Choroid plexus epithelial cell (primary cell): Measurements from ENCODE around the gene GATA2.

Source experiments
- DNase-seq: peaks from one replicate; pipeline ENCODE4 v3.0.0-alpha.2; 2010; ENCODE audit warnings: low read depth
- H3K4me3 ChIP-seq: 2 replicates; pipeline ENCODE4 v1.5.1; 2011; ENCODE audit warnings: low read depth, mild to moderate bottlenecking, control low read depth, low read length, moderate library complexity
- TF ChIP-seq, protein P1 (sequence below): conservative IDR thresholded peaks from 2 replicates; pipeline ENCODE4 v1.5.1; 2011; ENCODE audit warnings: low read depth, mild to moderate bottlenecking, control low read depth, inconsistent platforms, low read length, moderate library complexity

Gene GATA2

DNA sequence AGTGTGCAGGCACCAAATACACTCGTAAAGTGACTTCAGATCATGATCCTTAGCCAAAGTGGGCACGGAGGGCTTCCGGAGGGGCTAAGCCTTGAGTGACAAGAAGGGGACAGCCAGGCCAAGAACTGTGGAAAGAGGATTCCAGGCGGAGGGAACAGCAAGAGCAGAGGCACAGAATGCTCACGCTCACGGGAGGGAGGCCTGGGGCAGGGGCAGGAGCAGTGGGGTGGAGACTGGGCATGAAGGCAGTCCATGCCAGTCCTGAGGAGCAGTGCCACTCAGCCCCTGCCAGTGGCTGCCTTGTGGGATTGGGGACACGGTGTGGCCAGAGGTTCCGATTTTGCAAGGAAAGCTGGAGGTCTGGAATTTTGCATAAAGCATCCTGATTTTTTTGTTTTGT lies 62.3 kb downstream of the GATA2 start:
- DNase-seq: no peak
- H3K4me3 ChIP-seq: no peak overlapping the region
- TF ChIP-seq, protein P1, sequence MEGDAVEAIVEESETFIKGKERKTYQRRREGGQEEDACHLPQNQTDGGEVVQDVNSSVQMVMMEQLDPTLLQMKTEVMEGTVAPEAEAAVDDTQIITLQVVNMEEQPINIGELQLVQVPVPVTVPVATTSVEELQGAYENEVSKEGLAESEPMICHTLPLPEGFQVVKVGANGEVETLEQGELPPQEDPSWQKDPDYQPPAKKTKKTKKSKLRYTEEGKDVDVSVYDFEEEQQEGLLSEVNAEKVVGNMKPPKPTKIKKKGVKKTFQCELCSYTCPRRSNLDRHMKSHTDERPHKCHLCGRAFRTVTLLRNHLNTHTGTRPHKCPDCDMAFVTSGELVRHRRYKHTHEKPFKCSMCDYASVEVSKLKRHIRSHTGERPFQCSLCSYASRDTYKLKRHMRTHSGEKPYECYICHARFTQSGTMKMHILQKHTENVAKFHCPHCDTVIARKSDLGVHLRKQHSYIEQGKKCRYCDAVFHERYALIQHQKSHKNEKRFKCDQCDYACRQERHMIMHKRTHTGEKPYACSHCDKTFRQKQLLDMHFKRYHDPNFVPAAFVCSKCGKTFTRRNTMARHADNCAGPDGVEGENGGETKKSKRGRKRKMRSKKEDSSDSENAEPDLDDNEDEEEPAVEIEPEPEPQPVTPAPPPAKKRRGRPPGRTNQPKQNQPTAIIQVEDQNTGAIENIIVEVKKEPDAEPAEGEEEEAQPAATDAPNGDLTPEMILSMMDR: no peak

DNA sequence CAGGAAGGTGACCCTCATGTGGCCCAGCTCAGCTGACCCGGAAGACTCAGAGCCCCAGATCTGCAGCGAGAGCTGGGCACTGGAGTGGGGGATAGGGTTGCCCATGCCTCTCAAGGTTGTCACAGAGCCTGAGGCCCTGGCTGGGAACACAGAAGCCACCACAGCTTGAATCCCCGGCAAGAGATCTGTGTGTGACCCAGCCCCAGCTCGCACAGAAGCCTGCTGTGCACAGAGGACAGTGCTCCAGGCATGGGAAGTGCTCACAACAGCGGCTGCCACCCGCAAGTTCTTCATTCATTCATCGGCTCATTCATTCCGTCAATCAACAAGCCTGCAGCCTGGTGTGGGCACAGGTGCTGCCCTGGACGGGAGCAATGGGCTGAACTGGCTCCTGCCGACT lies 62.7 kb downstream of the GATA2 start:
- no peak for DNase-seq
- TF ChIP-seq, protein P1: no peak
- no peak overlapping the region for H3K4me3 ChIP-seq

DNA sequence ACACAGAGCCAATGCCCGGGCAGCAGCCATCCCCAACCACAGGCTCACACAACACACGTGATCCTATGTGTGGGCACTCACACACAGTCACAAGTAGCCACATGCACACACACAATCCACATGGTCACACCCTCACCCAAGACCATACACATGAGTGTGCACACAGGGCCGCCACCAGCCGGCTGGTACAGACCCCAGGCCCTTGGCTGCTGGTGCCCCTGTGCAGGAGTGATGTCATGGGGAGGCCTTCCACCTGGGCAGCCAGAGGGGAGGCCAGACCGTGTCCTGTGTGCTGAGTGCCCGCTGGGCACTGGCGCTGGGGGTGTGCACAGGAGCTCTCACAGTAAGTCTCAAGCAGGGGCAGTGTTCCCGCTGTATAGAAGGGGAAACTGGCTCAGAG lies 63.2 kb downstream of the GATA2 start:
- no peak for DNase-seq

More for the DNA sequence above, 63.2 kb downstream of the GATA2 start:
- H3K4me3 ChIP-seq: no peak overlapping the region
- TF ChIP-seq, protein P1: no peak
